Stimulated activated CD4-positive, alpha-beta T cell treated with anti-CD3 and anti-CD28 coated beads, Interleukin-2, amount 100 ng/mL, for 48 hours (primary cell): Measurements from ENCODE around the gene ANKRD10.

Source experiments
- DNase-seq, 2 donors: peaks; one replicate each; pipeline ENCODE4 v3.0.0-alpha.2; 2020

ANKRD10 gene

DNA sequence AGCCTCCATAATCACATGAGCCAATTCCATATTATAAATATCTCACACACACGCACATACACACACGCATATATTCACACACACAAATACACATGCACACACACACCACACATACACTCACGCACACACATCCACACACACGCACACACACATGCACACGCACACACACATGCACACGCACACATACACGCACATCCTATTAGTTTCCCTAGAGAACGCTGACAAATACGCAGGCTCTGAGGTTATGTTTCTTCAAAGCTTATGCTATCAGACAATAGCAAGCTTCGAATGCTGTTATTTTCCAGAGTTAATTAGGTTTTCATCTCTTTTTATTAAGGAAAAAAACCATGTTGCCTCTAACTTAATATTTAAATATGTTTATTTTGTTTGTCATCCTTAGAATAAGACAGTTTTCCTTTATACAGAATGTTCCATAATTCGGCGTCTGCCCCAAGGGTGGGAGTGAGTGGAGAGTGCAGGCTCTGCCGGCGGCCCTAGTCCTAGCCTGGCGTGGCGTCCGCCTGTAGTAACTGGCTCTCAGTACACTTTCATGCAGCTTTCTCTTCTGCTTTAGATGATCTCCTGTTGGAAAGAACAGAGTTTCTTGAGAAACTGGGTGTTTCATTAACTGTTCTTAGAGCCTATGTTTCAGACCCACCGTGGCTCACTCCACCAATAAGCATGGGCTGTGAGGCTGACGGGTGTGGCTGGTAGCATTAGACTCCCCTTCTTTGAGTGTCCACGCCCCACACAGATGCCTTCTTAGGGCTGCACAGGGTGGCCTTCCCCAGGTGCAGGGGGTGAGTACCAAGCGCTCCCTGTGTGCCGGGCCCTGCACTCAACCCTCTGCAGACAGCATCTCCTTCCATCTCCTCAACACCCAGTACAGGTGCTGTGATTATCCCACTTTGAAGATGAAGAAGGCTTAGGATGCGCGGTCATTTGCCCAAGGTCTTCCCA is 30.4 kb upstream of the ANKRD10 start:
- no peak for DNase-seq

DNA sequence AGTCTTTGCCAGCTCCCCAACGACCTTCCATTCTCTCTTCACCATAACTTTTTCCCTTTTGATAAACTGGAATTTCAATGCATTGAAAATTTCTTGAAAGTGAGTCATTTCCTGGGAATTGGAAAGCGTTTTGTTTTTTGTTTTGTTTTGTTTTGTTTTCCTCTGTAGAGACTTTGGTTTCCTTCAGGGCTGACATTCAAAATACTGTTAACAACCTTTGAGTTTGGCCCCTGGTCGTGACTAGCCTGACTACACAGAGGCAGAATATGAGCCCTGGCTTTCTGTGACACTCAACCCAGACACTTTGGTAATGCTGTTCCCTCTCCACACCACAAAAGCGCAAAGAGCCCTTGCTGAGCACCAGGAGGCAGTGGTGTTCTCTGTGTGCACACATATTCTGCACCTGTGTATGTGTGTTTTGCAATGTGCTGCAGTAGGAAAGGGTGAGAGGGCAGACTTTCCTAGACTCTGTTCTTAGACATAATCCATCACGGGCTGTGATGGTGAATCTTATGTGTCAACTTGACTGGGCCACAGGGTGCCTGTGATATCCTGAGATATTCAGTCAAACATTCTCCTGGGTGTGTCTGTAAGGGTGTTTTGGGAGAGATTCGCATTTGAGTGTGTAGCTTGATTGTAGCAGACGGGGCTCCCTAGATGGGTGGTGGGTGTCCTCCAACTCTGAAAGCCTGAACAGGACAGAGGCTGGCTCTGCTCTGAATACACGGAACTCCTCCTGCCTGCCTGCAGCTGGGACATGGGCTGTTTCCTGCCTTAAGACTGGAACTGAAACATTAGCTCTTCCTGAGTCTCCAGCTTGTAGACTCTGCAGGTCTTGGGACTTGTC is 29.5 kb upstream of the ANKRD10 start:
- peak; percentile 15 to 21 for DNase-seq

GRCh38 chr13:110942248-110942981 is 27.5 kb upstream of the ANKRD10 start:
- peak; percentile 15 to 19 for DNase-seq

DNA sequence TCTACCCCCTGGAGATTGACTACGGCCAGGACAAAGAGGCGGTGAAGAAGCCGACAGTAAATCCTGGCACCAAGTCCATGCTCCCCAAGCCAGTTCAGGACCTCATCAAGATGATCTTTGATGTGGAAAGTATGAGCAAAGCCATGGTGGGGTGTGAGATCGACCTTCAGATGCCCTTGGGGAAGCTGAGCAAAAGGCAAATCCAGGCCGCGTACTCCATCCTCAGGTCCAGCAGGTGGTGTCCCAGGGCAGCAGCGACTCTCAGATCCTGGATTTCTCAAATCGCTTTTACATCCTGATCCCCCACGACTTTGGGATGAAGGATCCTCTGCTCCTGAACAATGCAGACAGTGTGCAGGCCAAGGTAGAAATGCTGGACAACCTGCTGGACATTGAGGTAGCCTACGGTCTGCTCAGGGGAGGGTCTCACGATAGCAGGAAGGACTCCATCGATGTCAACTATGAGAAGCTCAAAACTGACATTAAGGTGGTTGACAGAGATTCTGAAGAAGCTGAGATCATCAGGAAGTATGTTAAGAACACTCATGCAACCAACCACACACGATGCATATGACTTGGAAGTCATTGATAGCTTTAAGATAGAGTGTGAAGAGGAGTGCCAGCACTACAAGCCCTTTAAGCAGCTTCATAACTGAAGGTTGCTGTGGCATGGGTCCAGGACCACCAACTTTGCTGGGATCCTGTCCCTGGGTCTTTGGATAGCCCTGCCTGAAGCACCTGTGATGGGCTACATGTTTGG is 24.0 kb upstream of the ANKRD10 start:
- no peak for DNase-seq

GRCh38 chr13:110937511-110938285 is 22.8 kb upstream of the ANKRD10 start:
- DNase-seq: no peak

GRCh38 chr13:110936519-110936918 is 21.6 kb upstream of the ANKRD10 start:
- DNase-seq: no peak

DNA sequence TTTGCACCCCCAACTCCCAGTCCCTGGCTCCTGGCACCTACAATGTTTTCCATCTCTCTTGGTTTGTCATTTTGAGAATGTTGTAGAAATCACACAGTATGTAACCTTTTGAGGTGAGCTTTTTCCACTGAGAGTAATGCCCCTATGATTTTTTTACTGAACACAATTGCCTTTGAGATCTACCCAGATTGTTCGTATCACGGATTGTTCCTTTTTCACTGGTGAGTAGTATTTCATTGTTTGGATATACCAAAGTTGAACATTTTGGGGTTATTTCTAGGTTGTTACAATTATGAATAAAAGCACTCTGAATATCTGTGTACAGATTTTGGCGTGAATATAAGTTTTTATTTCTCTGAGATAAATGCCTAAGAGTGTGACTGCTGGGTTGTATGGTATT is 17.7 kb upstream of the ANKRD10 start:
- no peak for DNase-seq

DNA sequence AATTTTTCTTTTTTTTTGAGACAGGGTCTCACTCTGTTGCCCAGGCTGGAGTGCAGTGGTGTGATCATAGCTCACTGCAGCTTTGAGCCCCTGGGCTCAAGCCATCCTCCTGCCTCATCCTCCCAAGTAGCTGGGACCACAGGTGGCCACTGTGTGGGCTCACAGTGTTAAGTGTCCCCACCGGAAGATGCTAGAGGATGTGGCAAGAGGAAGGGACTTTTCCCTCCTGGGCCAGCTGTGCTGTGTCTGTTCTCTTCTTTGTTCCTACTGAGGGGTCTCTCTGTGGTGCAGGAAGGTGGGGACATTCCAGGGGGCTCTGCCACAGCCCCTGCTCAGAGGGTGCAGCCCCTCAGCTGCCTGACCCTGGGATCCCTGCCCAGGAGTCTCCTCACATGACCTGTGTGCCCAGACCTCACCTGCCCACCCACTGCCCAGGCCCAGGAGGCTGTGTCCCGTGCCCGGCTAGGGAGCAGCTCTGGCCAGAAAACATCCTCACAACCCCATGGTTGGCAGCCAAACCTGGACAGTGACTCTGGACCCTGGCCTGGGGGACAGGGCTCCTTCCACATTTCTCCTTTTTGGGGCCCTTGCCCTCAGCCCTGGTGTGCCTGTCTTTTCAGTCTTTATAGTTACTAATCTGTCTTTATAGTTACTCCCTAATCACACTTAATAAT is 14.4 kb upstream of the ANKRD10 start:
- DNase-seq: no peak

DNA sequence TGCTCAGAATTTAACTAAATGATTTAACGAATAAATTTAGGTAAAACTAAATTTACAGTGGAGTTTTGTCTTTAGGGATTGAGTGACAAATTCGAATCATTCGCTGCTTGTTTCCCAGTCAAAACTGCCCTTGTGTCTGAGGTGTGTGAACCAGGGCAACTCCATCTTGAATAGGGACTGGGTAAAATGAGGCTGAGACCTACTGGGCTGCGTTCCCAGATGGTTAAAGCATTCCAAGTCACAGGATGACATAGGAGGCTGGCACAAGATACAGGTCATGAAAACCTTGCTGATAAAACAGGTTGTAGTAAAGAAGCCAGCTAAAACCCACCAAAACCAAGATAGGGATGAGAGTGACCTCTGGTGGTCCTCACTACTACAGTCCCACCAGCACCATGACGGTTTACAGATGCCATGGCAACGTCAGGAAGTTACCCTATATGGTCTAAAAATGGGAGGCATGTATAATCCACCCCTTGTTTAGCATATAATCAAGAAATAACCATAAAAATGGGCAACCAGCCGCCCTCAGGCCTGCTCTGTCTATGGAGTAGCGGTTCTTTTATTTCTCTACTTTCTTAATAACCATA is 10.2 kb upstream of the ANKRD10 start:
- no peak for DNase-seq

DNA sequence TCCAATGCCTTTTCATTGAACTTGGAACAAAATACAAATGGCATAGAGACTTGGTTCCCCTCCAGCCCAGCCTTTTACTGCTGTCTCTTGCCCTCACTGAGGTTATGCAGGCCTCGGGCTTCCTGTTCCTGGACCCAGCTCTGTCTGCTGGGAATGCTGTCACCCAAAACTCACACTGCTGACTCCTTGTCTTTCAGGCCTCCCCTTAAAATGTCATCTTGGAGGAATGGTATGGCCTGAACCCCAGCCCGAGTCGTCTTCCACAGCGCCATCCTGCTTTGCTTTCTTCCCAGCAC is 9.7 kb upstream of the ANKRD10 start:
- DNase-seq: no peak

DNA sequence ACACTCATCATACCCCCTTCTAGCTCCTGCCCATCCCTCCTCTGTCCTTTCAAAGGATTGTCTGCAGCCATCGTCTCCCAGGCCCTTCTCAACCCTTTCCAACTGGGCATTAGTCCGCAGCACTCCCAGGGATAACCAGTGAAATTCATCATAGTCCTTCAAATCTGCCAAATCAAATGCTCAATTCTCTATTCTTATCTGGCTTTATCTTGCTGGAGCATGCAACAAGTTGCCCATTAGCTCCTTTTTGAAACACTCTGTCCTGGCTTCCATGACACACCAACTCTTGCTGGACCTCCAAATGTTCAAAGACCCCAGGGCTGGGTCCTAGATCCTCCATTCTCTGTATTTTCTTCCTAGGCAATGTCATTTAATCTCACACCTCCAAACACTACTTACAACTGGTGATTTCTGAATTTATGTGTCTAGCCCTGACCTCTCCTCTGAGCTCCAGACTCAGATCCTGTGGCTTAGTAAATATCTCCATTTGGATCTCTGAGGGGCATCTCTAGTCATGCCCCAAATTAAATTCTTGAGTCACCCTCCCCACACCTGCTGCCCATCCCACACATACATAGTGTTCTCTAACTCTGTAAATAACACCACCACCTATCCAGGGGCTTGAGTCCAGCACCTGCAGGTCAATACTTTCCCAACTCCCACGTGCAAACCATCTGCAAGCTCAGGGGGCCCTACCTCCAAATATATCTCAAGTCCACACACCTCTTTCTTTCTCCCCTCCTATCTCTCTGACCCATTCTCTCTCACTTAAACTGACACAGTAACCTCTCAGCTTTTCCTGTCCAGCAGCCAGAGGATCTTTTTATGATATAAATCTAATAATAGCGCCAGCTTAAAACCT is 9.1 kb upstream of the ANKRD10 start:
- no peak for DNase-seq

- no peak for DNase-seq
These were observed 8.2 kb upstream of the ANKRD10 start for GRCh38 chr13:110923086-110923485.

- no peak for DNase-seq
These were observed 7.6 kb upstream of the ANKRD10 start for GRCh38 chr13:110922506-110922905.

DNA sequence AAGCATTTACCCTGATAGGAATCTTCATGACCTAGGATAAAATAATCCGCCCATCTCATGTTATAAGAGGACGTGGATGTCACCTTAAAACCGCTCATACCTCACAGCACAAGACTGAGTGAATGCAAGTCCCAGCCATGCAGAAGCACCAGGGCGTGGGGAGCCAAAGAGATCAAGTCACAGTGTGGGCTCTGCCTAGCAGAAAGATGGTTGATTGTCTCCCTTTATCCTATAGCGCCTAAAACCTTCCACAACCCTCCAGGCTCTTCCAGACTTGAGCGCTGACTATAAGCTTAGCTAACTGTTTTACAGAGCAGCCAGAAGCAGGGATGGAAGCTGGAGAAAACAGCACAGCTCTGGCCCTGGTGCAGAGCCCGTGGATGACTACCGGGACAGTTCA is 6.8 kb upstream of the ANKRD10 start:
- DNase-seq: no peak

GRCh38 chr13:110921209-110921608 is 6.3 kb upstream of the ANKRD10 start:
- no peak for DNase-seq

DNA sequence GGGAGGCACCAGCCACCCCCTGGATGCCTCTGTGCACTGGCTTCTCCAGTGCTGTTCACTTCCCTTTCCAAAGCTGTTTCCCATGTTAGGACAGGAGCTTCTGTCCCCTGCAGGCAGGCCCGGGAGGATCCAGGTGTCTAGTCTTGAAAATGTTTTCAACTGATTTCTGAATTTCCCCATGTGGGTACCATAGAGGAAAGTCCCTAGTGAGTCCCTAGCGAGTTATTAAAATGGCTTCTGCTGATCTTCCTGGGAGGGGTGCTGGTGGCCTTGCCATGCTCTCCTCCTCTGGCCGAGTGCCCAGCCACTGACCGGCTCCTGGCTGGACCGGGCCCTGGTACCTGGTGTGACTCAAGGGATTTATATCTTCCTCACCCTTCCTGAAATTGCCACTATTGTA is 5.2 kb upstream of the ANKRD10 start:
- DNase-seq: no peak

- DNase-seq: no peak
These were observed 1.7 kb upstream of the ANKRD10 start for GRCh38 chr13:110916301-110917142.

- no peak for DNase-seq
These were observed 971 bp upstream of the ANKRD10 start for GRCh38 chr13:110915874-110916206.
